ENCODE data around the gene PTGFRN.

DNA sequence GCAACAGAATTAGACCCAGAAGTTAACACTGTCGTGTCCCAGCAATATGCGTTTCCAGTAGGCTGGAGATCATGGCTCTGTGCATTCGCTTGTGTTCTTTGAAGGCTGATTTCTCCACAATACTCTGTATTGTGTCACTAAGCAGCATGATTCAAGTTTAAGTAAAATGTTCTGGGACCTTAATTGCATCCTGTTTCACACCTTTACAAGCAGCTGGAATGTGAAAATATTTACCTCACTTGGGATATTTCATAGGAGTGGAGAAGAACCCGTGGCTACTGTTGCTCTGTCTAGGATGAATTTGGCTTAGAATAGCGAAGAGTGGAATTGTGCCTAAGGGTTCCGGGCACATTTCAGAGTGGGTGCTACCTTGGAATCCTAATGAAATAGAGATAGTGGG is 6.3 kb downstream of the PTGFRN start:
- TF ChIP-seq, protein P1, sequence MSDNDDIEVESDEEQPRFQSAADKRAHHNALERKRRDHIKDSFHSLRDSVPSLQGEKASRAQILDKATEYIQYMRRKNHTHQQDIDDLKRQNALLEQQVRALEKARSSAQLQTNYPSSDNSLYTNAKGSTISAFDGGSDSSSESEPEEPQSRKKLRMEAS (IDR thresholded peaks at IDR 0.05) = no peak
- TF ChIP-seq JUND (IDR thresholded peaks at IDR 0.05) (no peak), GABPA (IDR thresholded peaks at IDR 0.05 in 1 of 2, conservative IDR thresholded peaks at IDR 0.05 in 1 of 2) (no peak), HNF4G (IDR thresholded peaks at IDR 0.05) (no peak), NR2F2 (IDR thresholded peaks at IDR 0.05) (no peak), YY1 (IDR thresholded peaks at IDR 0.05) (no peak), RAD21 (IDR thresholded peaks at IDR 0.05) (no peak), TAF1 (conservative IDR thresholded peaks at IDR 0.05) (no peak), EGR1 (IDR thresholded peaks at IDR 0.05; ENCODE audit: low read depth in 2 of 2) (no peak)
- TF ChIP-seq, protein P2, sequence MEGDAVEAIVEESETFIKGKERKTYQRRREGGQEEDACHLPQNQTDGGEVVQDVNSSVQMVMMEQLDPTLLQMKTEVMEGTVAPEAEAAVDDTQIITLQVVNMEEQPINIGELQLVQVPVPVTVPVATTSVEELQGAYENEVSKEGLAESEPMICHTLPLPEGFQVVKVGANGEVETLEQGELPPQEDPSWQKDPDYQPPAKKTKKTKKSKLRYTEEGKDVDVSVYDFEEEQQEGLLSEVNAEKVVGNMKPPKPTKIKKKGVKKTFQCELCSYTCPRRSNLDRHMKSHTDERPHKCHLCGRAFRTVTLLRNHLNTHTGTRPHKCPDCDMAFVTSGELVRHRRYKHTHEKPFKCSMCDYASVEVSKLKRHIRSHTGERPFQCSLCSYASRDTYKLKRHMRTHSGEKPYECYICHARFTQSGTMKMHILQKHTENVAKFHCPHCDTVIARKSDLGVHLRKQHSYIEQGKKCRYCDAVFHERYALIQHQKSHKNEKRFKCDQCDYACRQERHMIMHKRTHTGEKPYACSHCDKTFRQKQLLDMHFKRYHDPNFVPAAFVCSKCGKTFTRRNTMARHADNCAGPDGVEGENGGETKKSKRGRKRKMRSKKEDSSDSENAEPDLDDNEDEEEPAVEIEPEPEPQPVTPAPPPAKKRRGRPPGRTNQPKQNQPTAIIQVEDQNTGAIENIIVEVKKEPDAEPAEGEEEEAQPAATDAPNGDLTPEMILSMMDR (IDR thresholded peaks at IDR 0.05; ENCODE audit: low read depth, low read length, missing input control) = no peak
- TF ChIP-seq, protein P3, sequence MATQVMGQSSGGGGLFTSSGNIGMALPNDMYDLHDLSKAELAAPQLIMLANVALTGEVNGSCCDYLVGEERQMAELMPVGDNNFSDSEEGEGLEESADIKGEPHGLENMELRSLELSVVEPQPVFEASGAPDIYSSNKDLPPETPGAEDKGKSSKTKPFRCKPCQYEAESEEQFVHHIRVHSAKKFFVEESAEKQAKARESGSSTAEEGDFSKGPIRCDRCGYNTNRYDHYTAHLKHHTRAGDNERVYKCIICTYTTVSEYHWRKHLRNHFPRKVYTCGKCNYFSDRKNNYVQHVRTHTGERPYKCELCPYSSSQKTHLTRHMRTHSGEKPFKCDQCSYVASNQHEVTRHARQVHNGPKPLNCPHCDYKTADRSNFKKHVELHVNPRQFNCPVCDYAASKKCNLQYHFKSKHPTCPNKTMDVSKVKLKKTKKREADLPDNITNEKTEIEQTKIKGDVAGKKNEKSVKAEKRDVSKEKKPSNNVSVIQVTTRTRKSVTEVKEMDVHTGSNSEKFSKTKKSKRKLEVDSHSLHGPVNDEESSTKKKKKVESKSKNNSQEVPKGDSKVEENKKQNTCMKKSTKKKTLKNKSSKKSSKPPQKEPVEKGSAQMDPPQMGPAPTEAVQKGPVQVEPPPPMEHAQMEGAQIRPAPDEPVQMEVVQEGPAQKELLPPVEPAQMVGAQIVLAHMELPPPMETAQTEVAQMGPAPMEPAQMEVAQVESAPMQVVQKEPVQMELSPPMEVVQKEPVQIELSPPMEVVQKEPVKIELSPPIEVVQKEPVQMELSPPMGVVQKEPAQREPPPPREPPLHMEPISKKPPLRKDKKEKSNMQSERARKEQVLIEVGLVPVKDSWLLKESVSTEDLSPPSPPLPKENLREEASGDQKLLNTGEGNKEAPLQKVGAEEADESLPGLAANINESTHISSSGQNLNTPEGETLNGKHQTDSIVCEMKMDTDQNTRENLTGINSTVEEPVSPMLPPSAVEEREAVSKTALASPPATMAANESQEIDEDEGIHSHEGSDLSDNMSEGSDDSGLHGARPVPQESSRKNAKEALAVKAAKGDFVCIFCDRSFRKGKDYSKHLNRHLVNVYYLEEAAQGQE (IDR thresholded peaks at IDR 0.05) = no peak
- TF ChIP-seq, protein P4, sequence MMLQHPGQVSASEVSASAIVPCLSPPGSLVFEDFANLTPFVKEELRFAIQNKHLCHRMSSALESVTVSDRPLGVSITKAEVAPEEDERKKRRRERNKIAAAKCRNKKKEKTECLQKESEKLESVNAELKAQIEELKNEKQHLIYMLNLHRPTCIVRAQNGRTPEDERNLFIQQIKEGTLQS (IDR thresholded peaks at IDR 0.05) = no peak
